GM21360 (cell line): Measurements from ENCODE around the gene OR10J5.

Source experiments
- ATAC-seq: cut with Tn5 transposase; IDR thresholded peaks from one replicate; pipeline ENCODE4 v1.9.1; 2021; ENCODE audit warnings: mild to moderate bottlenecking, moderate library complexity; ENCODE audit not compliant: unreplicated experiment

Gene OR10J5

GRCh38 chr1:159492575-159493323 is 43.1 kb downstream of the OR10J5 start:
- no peak for ATAC-seq
